ENCODE measurements around the gene LCN15.

GRCh38 chr9:136774416-136775045 is 10.2 kb upstream of the LCN15 start:
- TF ChIP-seq POLR2AphosphoS5 (IDR thresholded peaks at IDR 0.05) (no peak), POLR2A (IDR thresholded peaks at IDR 0.05) (no peak), CTCF (IDR thresholded peaks at IDR 0.05) (no peak)

Data from breast epithelium (tissue), 3 donors.